RWPE2 (cell line): Measurements from ENCODE around the gene PCDHB4.
"Not testable (repeated sequence)": the region's sequence is repeated elsewhere in the genome, so short reads cannot be mapped to it uniquely, and the experiment has no call there.

ENCODE experiments used
- ATAC-seq: fragments of 200-7000 bp; cut with Tn5 transposase; 3 replicates; pipeline ENCODE4 v1.9.1; 2021; ENCODE audit warnings: low read depth
- DNase-seq: peaks from one replicate; pipeline ENCODE4 v3.0.0-alpha.2; 2020; ENCODE audit warnings: low spot score
- H3K27ac ChIP-seq: fragments of 450-650 bp; 2 replicates; pipeline ENCODE4 v1.5.1; 2017; ENCODE audit warnings: mild to moderate bottlenecking; ENCODE audit not compliant: poor library complexity, severe bottlenecking
- H3K27me3 ChIP-seq: fragments of 250-450 bp; sonication (Bioruptor Pico); 2 replicates; pipeline ENCODE4 v1.5.1; 2021; ENCODE audit warnings: mild to moderate bottlenecking, moderate library complexity; ENCODE audit not compliant: insufficient read depth, poor library complexity, severe bottlenecking
- H3K36me3 ChIP-seq: fragments of 250-450 bp; sonication (Bioruptor Pico); 2 replicates; pipeline ENCODE4 v1.5.1; 2020; ENCODE audit warnings: low read depth, mild to moderate bottlenecking, moderate library complexity
- H3K4me1 ChIP-seq: fragments of 250-450 bp; sonication (Bioruptor Pico); 2 replicates; pipeline ENCODE4 v1.5.1; 2021; ENCODE audit warnings: mild to moderate bottlenecking, moderate library complexity; ENCODE audit not compliant: insufficient read depth, poor library complexity, severe bottlenecking
- H3K4me3 ChIP-seq: fragments of 250-450 bp; sonication (Bioruptor Pico); 2 replicates; pipeline ENCODE4 v1.5.1; 2021; ENCODE audit warnings: mild to moderate bottlenecking, moderate library complexity; ENCODE audit not compliant: severe bottlenecking
- H3K9me3 ChIP-seq: fragments of 250-450 bp; sonication (Bioruptor Pico); 2 replicates; pipeline ENCODE4 v1.5.1; 2021; ENCODE audit warnings: mild to moderate bottlenecking, moderate library complexity; ENCODE audit not compliant: severe bottlenecking
- TF ChIP-seq, protein P1 (sequence below): fragments of 450-650 bp; IDR thresholded peaks from one replicate; pipeline ENCODE4 v1.5.1; 2017; ENCODE audit warnings: mild to moderate bottlenecking, moderate library complexity; ENCODE audit not compliant: poor library complexity, severe bottlenecking

The PCDHB4 gene

GRCh38 chr5:141172381-141173204 is 51.0 kb downstream of the PCDHB4 start, which contains the start of gene PCDHB7:
PCDHB7 (plus strand) TSS chr5:141172644; CDS start chr5:141172836, 192 bp downstream.
- ATAC-seq (no peak), DNase-seq (no peak)
- Histone ChIP-seq H3K27ac (no peak within 1 kb of the TSS), H3K4me1 (no peaks in the 10 kb centered on the region), H3K36me3 (no peaks in the 10 kb centered on the region), H3K27me3 (peaks cover 60% of the 10 kb centered on the region), H3K9me3 (peaks cover 22% of the 10 kb centered on the region), H3K4me3 (no peak within 1 kb of the TSS)
- TF ChIP-seq, protein P1, sequence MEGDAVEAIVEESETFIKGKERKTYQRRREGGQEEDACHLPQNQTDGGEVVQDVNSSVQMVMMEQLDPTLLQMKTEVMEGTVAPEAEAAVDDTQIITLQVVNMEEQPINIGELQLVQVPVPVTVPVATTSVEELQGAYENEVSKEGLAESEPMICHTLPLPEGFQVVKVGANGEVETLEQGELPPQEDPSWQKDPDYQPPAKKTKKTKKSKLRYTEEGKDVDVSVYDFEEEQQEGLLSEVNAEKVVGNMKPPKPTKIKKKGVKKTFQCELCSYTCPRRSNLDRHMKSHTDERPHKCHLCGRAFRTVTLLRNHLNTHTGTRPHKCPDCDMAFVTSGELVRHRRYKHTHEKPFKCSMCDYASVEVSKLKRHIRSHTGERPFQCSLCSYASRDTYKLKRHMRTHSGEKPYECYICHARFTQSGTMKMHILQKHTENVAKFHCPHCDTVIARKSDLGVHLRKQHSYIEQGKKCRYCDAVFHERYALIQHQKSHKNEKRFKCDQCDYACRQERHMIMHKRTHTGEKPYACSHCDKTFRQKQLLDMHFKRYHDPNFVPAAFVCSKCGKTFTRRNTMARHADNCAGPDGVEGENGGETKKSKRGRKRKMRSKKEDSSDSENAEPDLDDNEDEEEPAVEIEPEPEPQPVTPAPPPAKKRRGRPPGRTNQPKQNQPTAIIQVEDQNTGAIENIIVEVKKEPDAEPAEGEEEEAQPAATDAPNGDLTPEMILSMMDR = peak; percentile 65

GRCh38 chr5:141174291-141175104 is 52.9 kb downstream of the PCDHB4 start:
- peaks cover 66% of the 10 kb centered on the region for H3K27me3 ChIP-seq
- not testable (repeated sequence) for H3K27ac ChIP-seq, H3K4me3 ChIP-seq, DNase-seq, ATAC-seq, H3K4me1 ChIP-seq, H3K36me3 ChIP-seq
- peaks cover 22% of the 10 kb centered on the region for H3K9me3 ChIP-seq
